Brain microvascular endothelial cell (primary cell): Measurements from ENCODE around the gene TMEM178B.

Experiments used
- DNase-seq: peaks from one replicate; pipeline ENCODE4 v3.0.0-alpha.2; 2020
- H3K27ac ChIP-seq: fragments of 250-450 bp; sonication (Bioruptor Pico); 2 replicates; pipeline ENCODE4 v1.5.1; 2020; ENCODE audit warnings: mild to moderate bottlenecking, moderate library complexity
- H3K27me3 ChIP-seq: fragments of 250-450 bp; sonication (Bioruptor Pico); replicated peaks from 2 replicates; pipeline ENCODE4 v1.5.1; 2020; ENCODE audit warnings: mild to moderate bottlenecking
- H3K36me3 ChIP-seq: fragments of 250-450 bp; sonication (Bioruptor Pico); replicated peaks from 2 replicates; pipeline ENCODE4 v1.5.1; 2020; ENCODE audit warnings: mild to moderate bottlenecking
- H3K4me3 ChIP-seq: 2 replicates; pipeline ENCODE4 v1.5.1; 2011; ENCODE audit warnings: low read depth, mild to moderate bottlenecking, control low read depth, low read length, moderate library complexity
- CTCF ChIP-seq: IDR thresholded peaks from 2 replicates; pipeline ENCODE4 v1.5.1; 2011; ENCODE audit warnings: low read depth, mild to moderate bottlenecking, moderate library complexity, low read length, control low read depth, inconsistent platforms; ENCODE audit errors: missing control alignments
- in situ Hi-C: cut with HindIII; loops from 2 replicates; pipeline ENCODE4 v1.10.0; 2017; ENCODE audit warnings: low sequenced_read_pairs, low pct_ligation_motif_present

Gene TMEM178B

GRCh38 chr7:141361960-141362359 is 288.1 kb downstream of the TMEM178B start:
- H3K27ac ChIP-seq = no peak overlapping the region
- H3K27me3 ChIP-seq = no peaks in the 10 kb centered on the region
- no peak overlapping the region for H3K4me3 ChIP-seq
- in situ Hi-C loops = no loop called here
- DNase-seq = no peak
- H3K36me3 ChIP-seq = no peaks in the 10 kb centered on the region
- no peak for TF ChIP-seq CTCF

- in situ Hi-C loops = no loop called here
- peak; percentile 75 for DNase-seq
- Histone ChIP-seq H3K4me3 (no peak overlapping the region), H3K36me3 (no peaks in the 10 kb centered on the region), H3K27ac (peak overlapping the region; percentile 53), H3K27me3 (no peaks in the 10 kb centered on the region)
- TF ChIP-seq CTCF = no peak
Measured at GRCh38 chr7:141362580-141363435, 288.9 kb downstream of the TMEM178B start.

GRCh38 chr7:141363748-141364147 is 289.9 kb downstream of the TMEM178B start:
- Histone ChIP-seq H3K4me3 (no peak overlapping the region), H3K27ac (no peak overlapping the region), H3K27me3 (no peaks in the 10 kb centered on the region), H3K36me3 (no peaks in the 10 kb centered on the region)
- TF ChIP-seq CTCF = no peak
- DNase-seq = no peak
- in situ Hi-C loops = no loop called here

- TF ChIP-seq CTCF = no peak
- Histone ChIP-seq H3K27me3 (no peaks in the 10 kb centered on the region), H3K4me3 (no peak overlapping the region), H3K36me3 (no peaks in the 10 kb centered on the region), H3K27ac (no peak overlapping the region)
- in situ Hi-C loops = no loop called here
- peak; percentile 2 for DNase-seq
Measured at GRCh38 chr7:141366091-141366621, 292.3 kb downstream of the TMEM178B start.

GRCh38 chr7:141369422-141369821 is 295.6 kb downstream of the TMEM178B start:
- no peak for TF ChIP-seq CTCF
- Histone ChIP-seq H3K4me3 (no peak overlapping the region), H3K27ac (no peak overlapping the region), H3K27me3 (no peaks in the 10 kb centered on the region), H3K36me3 (no peaks in the 10 kb centered on the region)
- no peak for DNase-seq
- in situ Hi-C loops = no loop called here
